Ecto neural progenitor cell (in vitro differentiated cells): Measurements from ENCODE around the gene CFAP61.
"Not testable (repeated sequence)": the region's sequence is repeated elsewhere in the genome, so short reads cannot be mapped to it uniquely, and the experiment has no call there.

Experiments
- DNase-seq: peaks from one replicate; pipeline ENCODE4 v3.0.0-alpha.2; 2018; ENCODE audit warnings: low spot score

Gene CFAP61

DNA sequence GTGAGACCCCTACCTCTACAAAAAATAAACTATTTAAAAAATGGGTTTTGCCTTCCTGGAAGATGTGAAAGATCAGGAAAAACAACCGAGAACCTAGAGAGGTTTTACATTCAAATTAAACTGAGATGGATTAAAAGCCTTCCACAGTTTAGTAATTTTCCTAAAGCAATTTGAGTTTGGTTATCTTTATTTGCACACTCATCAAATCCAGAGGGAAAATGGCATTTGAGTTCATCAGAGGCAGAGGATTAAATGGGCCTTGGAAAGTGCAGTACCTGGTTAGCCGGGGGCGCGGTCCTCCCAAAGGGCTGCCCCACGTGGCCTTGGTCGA is 158.6 kb downstream of the CFAP61 start:
- no peak for DNase-seq

DNA sequence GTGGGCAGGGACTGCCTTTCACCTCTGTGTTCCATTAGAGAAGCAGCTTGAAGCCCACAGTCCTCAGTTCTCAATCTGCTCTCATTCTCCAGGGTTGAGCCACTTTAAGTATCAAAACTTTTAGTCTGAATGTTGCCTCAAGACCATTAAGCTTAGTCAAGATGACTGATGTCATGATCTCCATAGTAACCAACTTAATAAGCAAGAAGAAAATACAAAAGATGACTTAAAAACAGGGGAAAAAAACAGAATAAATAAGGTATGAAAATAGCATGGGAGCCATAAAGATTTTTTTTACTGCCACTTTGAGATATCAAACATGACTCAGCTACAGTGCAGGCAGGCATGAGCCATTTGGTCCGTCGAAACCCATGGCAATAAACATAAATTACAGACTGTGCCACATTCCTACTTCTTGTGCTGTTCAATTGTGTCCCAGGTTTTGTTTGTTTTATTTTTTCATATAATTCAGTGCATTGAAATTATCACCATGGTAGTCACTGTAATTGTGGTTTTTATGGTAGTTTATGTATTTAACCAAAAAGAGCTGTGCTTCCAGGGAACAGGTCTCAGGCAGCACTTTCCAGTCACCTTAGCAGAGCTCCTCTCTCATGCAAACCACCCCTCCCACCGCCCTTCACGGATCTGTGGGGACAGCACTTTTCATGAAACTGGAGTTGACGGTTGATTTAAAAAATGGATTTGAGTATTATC is 159.1 kb downstream of the CFAP61 start:
- DNase-seq = no peak

DNA sequence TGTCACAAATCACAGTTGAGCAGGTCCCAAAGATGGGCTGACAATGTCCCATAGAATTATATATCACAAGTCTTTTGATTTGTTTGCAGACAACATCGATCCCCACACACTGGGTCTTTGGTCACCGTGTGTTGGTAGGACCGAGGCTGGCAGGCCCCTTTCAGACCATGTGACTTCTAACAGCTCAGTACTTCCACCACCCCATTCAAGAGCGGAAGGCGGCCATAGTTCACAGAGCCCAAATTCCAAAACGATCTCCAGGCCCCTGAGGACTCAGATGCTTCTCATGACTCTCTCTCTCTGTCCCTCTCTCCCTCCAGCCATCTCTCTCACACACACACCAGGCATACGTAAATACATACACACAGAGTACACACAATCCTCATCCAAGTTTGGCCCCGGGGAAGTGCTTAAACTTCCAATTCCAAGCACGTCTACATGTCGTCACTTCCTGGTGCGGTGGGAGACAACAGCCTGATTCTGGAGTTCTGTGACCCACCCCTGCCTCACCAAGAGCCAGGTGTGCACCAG is 159.7 kb downstream of the CFAP61 start:
- no peak for DNase-seq

DNA sequence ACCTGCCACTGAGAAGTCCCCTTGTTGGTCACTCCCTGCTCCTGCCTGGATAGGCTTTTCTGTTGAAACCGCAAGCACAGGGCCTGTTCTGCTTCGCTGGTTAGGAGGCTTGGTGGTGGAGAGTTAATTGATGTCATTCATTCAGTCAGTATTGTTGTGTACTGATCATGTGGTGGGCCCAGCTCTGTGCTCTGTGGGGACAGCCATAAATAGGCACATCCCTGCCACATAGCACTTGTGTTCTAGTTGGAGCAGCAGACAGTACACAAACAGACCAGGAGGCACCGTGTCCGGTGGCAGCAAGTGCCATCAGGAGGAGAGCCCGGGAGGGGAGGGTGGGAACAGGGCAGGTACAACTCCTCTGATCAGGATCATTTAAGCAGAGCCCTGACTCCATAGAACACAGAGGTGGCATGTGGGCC is 160.4 kb downstream of the CFAP61 start:
- no peak for DNase-seq

DNA sequence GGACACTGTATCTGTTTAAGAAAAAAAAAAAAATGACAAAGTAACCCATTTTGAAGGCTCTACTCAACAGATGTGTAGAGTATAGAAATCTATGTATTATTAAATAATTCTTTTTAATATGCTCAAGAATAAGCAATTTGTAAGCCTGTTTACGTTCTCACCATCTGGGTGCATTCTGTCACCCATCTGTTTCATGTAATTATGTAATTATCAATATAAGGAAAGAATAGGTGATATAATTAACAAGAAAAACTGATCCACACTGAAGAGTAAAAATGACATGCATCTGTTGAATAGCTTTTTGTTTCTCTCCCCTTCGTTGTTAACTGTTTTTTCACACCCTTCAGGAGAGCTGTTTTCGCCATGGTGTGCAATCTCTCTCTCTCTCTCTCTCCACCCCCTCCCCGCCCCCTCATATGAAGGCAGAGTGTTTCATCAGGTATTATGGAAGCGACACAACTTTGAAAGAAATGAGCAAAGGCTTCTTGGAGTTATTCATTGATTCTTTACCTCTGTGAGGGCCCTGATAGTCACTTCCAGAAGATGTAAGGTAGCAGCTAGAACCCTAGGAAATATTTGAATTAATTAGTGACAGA is 161.3 kb downstream of the CFAP61 start:
- DNase-seq = no peak

DNA sequence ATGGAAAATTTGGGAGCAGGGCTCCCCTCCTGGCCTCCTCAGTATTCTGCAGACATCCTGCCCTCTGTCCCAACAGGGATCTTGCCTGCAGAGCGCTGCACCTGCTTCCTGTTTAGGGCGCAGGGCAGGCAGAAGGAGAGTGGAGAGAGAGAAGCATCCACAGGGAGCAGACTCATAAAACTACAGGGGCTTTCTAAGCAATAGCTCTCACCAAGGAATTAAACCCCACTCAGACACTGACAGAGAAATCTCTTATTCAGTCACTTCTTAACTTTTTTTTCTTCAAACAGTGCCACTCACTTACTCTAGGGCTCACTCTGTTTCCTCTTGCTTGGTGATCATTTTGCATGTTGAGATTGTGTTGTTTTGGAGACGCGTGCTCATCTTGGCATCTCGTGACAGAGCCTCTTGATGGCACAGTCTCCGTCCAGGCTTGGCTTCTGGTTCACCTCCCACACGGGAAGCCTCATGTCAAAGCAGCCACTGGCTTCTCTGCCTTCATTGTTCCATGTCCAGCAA is 162.5 kb downstream of the CFAP61 start:
- DNase-seq = no peak

DNA sequence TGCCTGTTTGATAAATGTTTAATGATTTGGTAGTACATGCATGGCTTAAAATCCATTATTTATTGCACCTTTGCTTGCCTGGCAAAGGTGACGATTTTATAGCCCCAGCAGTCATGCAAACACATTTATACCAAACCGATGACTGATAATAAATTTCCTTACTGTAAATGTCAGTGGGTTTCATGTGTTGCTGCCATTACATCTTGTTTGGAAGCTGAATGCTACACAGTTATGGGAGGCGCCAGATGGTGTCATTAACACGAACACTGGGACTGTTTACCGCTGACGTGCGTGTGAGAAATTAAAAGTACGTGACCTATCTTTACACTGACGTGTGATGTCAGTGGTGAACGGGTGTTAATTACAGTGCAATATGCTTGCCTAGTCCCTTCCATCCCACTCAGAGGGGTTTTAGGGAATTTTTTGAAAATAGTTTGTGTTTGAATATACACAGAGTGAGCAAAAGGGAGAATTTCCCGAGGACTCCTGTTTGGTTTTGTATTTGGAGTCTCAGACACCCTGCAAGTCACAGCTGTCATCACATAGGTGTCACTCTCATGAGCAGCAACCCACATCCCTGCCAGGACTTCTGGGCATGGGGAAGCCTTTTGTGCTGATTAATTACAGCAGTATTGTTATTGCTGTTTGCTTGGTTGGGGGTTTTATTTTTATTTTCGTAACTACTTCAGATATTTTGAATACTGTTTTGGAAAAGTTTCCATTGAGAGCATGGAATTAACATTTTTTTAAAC is 163.8 kb downstream of the CFAP61 start:
- no peak for DNase-seq

DNA sequence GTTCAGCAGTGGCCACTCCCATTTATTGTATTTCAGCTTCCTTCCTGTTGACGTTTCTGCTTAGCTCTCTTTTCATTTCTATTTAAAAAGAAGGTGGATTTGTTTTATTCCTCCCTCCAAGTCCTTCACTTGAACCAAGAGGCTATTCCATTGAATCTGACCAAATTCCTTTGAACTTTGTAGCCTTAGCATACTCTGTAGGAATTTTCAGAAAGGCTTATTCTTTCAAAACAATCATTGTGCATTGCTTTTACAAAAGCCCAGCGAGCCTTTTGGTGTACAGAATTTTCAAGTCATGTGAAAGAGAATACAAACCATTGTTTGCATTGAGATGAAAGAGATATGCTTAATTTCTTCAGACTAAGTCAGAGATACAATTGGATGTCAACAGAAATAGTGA is 164.6 kb downstream of the CFAP61 start:
- DNase-seq = no peak

DNA sequence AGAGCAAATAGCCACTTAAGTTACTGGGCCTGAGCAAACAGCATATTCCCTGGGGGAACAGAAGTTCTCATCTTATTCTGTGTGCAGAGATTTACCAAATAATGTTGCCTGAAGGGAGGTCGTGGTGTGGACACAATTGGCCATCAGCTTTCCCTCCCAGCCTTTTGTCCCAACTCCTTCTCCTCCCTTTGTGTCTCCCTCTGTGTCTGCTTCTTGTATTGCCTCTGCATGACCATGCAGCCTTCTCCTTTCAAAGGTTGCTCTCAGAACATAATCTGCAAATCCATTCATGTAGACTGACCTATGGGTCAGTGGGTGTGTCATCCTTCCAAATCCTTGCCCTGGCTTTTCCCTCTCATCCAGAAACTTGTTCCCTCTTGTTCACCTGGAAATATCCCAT is 165.3 kb downstream of the CFAP61 start:
- no peak for DNase-seq

DNA sequence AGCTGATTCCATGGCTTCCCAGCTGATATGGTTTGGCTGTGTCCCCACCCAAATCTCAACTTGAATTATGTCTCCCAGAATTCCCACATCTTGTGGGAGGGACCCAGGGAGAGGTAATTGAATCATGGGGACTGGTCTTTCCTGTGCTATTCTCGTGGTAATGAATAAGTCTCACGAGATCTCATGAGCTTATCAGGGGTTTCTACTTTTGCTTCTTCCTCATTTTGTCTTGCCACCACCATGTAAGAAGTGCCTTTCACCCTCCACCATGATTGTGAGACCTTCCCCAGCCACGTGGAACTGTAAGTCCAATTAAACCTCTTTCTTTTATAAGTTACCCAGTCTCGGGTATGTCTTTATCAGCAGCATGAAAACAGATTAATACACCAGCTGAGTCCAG is 165.8 kb downstream of the CFAP61 start:
- not testable (repeated sequence) for DNase-seq

DNA sequence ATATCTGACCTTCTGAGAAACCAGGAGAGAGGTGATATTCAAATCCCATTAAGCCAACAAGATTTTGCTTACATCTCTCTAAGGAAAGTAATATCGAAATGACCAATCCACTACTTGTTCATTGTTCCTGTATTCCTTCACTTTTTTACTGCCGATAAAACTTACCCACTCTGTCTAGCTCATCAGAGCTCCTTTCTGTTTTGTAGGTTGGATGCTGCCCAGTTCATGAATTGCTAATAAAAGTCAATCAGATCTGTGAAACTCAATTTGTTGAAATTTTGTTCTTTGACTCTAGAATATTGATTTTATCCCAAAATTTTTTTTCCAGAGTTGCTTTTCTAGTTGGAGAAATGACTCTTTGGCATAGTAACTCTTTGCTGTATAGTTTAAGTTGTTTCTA is 166.7 kb downstream of the CFAP61 start:
- DNase-seq = no peak

DNA sequence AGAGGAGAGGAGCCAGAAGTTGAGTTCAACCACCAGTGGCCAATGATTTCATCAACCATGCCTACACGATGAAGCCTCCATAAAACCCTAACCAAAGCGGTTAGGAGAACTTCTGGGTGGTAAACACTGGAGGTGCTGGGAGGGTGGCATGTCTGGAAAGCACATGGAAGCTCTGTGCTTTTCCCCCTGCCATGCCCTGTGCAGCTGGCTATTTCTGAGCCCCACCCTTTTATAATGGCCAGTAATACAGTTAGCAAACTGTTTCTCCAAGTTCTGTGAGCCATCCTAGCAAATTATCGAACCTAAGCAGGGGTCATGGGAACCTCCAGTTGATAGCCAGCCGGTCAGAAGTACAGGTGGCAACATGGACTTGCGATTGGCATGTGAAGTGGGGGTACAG is 167.8 kb downstream of the CFAP61 start:
- no peak for DNase-seq

DNA sequence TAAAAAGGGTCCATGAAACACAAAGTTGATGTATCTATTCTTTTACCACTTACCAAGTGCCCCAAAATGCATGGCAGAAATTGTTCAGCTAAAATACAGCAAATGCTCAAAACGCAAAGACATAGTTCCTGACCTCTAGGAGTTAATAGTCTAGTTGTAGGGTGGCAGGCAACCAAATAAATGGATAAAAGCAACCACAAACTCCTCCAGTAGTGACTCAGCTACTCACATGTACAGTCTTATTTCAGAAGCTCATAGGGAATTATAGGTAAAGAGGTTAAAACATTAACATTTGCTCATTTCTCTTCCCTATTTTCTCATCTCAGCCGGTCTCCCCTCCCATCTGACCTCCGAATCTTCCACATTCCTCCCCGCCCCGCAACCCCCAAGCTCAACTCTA is 171.6 kb downstream of the CFAP61 start:
- no peak for DNase-seq

DNA sequence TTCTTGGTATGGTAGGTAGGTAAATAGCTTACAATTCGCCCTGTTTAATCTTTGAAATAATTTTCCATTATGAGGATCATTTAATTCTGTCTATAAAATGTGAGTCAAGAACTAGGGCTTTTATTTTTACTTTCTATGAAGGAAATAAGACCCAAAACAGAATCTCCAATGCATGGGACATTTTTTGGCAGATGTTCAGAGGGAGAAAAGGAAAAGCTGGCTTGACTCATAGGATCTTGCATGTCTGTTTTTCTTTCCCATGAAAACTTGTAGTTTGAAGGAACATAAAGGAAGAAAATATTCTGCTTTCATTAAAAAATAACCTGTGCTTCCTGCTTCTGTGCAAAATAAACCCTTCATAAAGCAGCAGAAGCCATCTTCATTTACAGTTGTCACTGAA is 172.5 kb downstream of the CFAP61 start:
- DNase-seq = no peak

DNA sequence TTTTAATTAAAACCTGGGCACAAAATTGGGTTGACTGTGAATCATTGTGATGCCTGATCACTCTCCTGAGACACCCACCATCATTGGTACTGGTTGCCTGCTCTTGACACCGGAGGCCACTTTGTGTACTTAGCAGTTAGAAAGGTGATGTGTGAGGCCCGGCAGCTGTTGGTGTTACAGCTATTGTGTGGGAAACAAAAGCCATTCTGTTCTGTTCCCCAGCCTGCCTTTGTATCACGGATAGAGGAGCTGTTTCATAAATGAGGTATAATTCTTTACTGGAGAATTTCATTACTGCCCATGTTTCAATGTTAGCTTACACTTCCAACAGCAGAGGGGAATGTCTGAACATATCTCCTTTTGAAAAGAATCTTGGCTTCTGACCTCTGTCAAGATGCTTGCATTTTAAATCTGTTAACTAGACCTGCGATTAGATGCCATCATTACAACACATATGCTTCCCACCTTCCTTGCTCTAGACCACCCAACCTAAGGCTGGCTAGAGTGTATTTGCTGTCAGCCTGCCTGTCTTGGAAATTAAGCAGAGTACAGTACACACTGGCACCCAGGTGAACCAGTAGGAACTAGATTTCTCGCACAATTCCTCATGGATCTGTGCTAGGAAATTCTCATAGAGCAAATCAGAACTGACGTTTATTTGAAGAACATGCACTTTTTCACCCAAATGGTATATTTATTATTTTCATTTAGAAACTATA is 173.2 kb downstream of the CFAP61 start:
- no peak for DNase-seq

DNA sequence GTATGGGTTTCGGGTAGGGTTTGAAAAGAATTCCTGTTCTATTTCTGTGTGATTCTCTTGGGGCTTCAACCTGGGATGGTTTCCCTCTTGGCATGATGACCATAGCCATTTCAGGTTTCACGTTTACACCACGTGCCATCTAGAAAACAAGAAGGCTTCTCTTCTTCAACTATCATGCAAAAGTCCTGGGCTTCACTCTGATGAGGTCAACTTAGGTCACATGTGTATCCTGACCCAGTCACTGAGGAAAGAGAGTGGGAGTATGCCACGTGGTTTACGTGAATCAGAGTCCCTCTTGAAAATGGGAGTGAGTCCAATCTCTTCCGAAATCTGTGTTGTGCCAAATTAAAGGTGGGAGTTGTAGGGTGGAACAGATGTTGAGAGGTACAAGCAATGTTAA is 174.2 kb downstream of the CFAP61 start:
- no peak for DNase-seq

DNA sequence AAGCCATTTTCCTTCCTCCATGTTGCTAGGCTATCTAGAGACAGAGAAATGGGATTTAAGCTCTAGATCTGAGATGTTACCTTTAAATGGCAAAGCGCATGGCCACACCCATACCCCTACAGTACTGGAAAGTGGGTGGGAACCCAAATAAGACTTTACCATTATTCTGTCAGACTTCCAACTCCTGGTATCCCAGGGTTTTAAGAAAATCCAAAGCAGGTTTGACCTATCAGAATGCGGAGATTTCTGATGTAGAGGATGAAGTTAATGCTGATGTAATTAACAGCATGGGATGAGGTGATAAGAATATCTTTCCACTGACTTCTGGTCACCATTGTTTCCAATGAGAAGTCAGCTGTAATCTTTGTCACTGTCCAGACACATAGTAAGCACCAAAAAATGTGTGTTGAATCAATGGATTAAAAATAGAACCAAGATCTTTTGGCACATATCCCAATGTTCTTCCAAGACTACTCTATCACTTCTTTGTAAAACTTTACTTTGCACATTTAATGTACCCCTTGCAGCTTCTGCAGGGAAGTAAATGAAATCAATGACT is 174.8 kb downstream of the CFAP61 start:
- no peak for DNase-seq

DNA sequence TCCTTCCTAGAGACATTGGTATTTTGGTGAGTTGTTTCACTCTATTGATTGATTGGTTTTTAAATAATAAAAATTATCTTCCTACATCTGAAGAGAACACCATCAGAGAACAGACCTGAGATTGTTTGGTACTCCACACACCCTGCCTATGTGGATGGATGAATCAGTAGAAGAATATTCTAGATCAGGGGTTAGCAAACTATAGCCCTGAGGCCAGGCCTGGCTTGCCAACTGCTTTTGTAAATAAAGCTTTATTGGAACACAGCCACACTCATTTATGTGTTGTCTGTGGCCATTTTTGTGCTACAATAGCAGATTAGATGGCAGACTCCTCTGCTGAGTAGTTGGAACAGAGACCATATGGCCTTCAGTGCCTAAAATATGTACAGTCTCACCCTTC is 176.0 kb downstream of the CFAP61 start:
- DNase-seq = no peak

DNA sequence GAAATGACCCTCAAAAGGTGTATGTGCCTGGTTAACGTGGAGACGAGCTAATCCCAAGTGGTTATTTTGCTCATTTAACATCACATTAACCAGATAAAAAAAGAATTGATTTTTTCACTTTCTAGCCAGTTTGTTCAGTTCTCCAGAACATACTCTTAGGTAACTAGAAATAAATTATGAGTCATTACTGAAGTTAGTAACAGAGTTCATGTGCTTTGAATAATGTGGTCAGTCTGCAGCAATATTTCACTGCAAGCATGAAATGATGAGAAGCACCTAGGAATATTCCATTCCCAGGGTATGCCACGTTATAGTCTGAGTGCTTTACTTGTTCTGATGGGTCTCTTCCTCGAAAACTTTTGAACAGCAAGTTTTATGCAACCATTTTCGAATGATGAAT is 177.3 kb downstream of the CFAP61 start:
- DNase-seq = no peak

DNA sequence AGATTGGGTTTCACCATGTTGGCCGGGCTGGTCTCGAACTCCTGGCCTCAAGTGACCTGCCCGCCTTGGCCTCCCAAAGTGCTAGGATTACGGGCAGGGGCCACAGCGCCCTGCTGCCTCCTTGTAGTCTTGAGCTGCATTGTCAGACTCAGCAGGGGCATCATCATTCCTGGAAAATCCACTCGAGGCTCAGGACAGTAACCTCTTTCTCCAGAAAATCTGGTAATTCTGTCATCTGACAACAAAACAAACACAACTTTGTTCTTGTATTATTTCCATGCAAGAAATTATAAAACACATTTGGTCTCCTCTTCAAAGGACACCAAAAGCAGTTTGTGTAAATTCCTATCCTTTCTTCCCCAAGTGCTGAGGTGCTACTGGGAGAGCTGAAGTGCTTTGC is 178.4 kb downstream of the CFAP61 start:
- no peak for DNase-seq

DNA sequence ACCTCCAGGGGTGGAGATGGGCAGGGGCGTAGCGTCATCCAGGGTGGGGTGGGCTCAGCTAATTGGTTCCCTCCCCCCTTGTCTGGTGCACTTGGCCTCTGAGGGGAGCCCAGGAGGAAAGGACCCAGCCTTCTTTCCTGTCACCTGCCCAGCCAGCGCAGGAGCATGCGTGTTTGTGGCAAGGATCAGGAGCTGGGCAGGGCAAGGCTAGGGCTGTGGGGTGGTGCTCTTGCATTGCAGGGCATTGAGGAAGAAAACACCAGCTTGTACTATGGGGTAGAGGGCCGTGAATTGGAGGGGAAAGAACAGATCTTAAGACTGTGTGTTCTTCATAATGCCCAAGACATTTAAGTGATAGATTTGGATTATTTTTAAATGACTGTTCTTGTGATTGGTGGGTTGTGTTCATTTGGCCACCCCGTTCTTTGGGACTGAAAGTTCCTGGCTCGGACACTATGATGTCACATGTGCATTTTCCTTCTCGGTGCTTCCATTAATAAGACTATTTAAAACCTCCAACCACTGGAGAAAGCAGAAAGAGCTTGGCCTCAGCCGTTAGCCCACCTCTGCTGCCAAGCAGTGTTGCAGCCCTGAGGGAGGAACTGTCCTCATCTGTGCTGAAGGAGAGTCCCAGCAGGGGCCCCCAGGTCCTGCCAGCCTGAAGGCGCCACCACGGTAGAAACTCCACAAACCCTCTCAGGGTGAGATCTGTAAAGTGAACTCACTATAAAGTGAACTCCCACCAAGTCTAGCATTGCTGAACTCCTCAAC is 179.4 kb downstream of the CFAP61 start:
- no peak for DNase-seq
